ENCODE measurements around the gene LYPLAL1. TPM values are rescaled to one million over a fixed set of nuclear protein-coding genes. Genes with fewer than 3 reads are reported as not detected.

The LYPLAL1 gene
- polyA plus RNA-seq, 6 donors from 2014 or later = 59.0 to 101 (median 67.6) TPM

DNA sequence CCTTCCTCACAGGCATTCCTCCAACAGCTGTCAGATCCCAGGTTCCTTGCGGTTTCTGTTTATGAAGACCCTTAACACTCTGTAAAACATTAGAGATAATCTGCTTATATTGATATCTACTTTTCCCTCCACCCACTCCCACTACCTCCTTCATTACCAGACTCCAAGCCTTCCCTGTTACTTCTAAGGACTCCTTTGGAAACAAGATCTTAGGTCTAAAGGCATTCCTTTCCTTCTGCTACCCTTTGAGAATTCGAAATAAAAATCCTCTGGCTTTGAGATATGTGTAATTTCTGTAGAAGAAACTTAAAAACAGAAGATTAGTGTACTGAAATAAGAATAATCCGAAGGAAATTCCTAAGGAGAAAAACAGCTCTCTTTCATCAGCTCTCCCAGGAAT, 23.7 kb upstream of the LYPLAL1 start:
- Mint-ChIP-seq H3K9me3 (no peaks in the 10 kb centered on the region), H3K27me3 (peaks cover 5 to 12% (median 6%) of the 10 kb centered on the region in 3 donors), H3K36me3 (peaks cover 0 to 7% of the 10 kb centered on the region in 2 donors), H3K4me3 (no peak overlapping the region), H3K27ac (no peak overlapping the region), H3K4me1 (peaks cover 0 to 4% (median 4%) of the 10 kb centered on the region in 3 donors)
- ATAC-seq (ENCODE audit: low read depth in 2 of 2) (no peak), DNase-seq (no peak)

GRCh38 chr1:219150913-219151312, 22.8 kb upstream of the LYPLAL1 start:
- no peak overlapping the region for H3K4me3 Mint-ChIP-seq

GRCh38 chr1:219151467-219151866, 22.2 kb upstream of the LYPLAL1 start:
- no peak overlapping the region for H3K27ac Mint-ChIP-seq
- no peaks in the 10 kb centered on the region for H3K9me3 Mint-ChIP-seq
- H3K27me3 Mint-ChIP-seq = peaks cover 6 to 10% (median 8%) of the 10 kb centered on the region in 3 donors
- no peak for DNase-seq
- peaks cover 0 to 12% of the 10 kb centered on the region in 2 donors for H3K36me3 Mint-ChIP-seq
- no peak overlapping the region for H3K4me3 Mint-ChIP-seq
- no peak for ATAC-seq (ENCODE audit: low read depth in 2 of 2)
- H3K4me1 Mint-ChIP-seq = no peaks in the 10 kb centered on the region

More at GRCh38 chr1:219150913-219151312, 22.8 kb upstream of the LYPLAL1 start:
- Mint-ChIP-seq H3K4me1 (no peaks in the 10 kb centered on the region), H3K36me3 (peaks cover 0 to 12% of the 10 kb centered on the region in 2 donors), H3K27me3 (peaks cover 6 to 12% (median 10%) of the 10 kb centered on the region in 3 donors), H3K9me3 (no peaks in the 10 kb centered on the region), H3K27ac (no peak overlapping the region)
- DNase-seq = no peak
- ATAC-seq (ENCODE audit: low read depth in 2 of 2) = no peak

- no peaks in the 10 kb centered on the region for H3K9me3 Mint-ChIP-seq
- peaks cover 6 to 10% (median 8%) of the 10 kb centered on the region in 3 donors for H3K27me3 Mint-ChIP-seq
- H3K27ac Mint-ChIP-seq = peak overlapping the region in 1 of 6 donors; percentile 40
- DNase-seq (no peak), ATAC-seq (ENCODE audit: low read depth in 2 of 2) (no peak)
- H3K4me3 Mint-ChIP-seq = no peak overlapping the region
- no peaks in the 10 kb centered on the region for H3K4me1 Mint-ChIP-seq
- peaks cover 0 to 12% of the 10 kb centered on the region in 2 donors for H3K36me3 Mint-ChIP-seq
These were observed 20.9 kb upstream of the LYPLAL1 start for GRCh38 chr1:219152751-219153150.

- peaks cover 0 to 12% of the 10 kb centered on the region in 2 donors for H3K36me3 Mint-ChIP-seq
- no peaks in the 10 kb centered on the region for H3K4me1 Mint-ChIP-seq
- DNase-seq (no peak), ATAC-seq (ENCODE audit: low read depth in 2 of 2) (no peak)
- no peak overlapping the region for H3K27ac Mint-ChIP-seq
- no peaks in the 10 kb centered on the region for H3K9me3 Mint-ChIP-seq
- H3K4me3 Mint-ChIP-seq = no peak overlapping the region
- peaks cover 6 to 10% (median 8%) of the 10 kb centered on the region in 3 donors for H3K27me3 Mint-ChIP-seq
These were observed 20.0 kb upstream of the LYPLAL1 start for GRCh38 chr1:219153723-219154122.

DNA sequence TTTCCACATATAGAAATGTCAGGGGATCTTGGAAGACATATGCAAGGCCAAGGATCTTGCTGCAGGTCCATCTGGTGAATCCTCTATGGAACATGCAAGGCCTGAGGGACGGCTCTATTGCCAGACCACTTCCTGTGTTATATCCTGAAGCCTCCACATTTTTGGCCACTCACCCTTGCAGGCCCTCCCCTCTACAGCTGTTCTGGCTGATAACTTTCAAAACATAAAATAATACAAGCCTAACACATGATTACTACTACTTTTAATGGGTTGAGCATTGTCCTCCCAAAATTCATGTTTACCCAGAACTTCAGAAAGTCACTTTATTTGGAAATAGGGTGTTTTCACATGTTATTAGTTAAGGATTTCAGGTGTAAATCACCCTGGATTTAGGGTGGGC, 18.5 kb upstream of the LYPLAL1 start:
- H3K9me3 Mint-ChIP-seq = no peaks in the 10 kb centered on the region
- H3K4me1 Mint-ChIP-seq = no peaks in the 10 kb centered on the region
- no peak for DNase-seq
- H3K36me3 Mint-ChIP-seq = peaks cover 0 to 12% of the 10 kb centered on the region in 2 donors
- H3K27me3 Mint-ChIP-seq = peaks cover 6 to 13% (median 10%) of the 10 kb centered on the region in 3 donors
- H3K4me3 Mint-ChIP-seq = no peak overlapping the region
- ATAC-seq (ENCODE audit: low read depth in 2 of 2) = no peak
- H3K27ac Mint-ChIP-seq = peak overlapping the region in 1 of 6 donors; percentile 45

DNA sequence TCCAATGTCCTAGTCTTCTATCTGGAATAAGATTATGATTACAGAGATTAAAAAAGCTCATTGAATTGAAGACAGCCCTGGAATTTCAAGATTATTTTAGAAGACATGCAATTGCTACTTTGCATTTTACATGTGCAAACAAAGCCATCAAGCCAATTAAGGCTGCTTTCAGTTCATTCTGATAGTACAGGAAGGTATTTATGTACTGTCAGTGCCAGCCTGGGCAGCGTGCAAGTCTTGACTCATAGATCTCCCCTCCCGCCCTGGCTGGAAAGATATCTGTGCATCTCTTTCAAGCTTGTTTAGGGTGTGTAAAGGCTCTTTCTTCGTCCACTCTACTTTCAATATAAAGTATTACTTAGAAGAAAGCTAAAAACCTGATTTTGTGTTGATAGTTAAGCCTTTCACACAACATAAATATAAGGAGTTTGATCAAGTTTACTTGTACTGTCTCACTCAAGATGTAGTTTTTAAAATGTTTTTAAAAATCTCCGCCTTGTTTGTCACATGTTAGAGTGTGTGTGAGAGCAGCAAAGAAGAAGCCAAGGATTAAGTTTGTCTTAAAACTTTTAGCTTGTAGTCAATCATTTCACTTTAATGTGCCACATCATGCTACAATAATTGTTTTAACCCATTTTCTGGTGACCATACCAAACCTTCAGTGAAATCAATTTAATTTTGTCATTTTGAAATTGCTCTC, 13.6 kb upstream of the LYPLAL1 start:
- Mint-ChIP-seq H3K27me3 (peaks cover 0 to 9% (median 5%) of the 10 kb centered on the region in 3 donors), H3K27ac (no peak overlapping the region), H3K4me1 (no peaks in the 10 kb centered on the region), H3K36me3 (peaks cover 0 to 5% of the 10 kb centered on the region in 2 donors), H3K4me3 (no peak overlapping the region), H3K9me3 (no peaks in the 10 kb centered on the region)
- DNase-seq (no peak), ATAC-seq (ENCODE audit: low read depth in 2 of 2) (no peak)

GRCh38 chr1:219160967-219161366, 12.7 kb upstream of the LYPLAL1 start:
- Mint-ChIP-seq H3K9me3 (no peaks in the 10 kb centered on the region), H3K4me3 (no peak overlapping the region), H3K4me1 (peaks cover 0 to 4% (median 0%) of the 10 kb centered on the region in 3 donors), H3K27ac (no peak overlapping the region), H3K36me3 (no peaks in the 10 kb centered on the region), H3K27me3 (peaks cover 0 to 9% (median 6%) of the 10 kb centered on the region in 3 donors)
- DNase-seq (no peak), ATAC-seq (ENCODE audit: low read depth in 2 of 2) (no peak)

DNA sequence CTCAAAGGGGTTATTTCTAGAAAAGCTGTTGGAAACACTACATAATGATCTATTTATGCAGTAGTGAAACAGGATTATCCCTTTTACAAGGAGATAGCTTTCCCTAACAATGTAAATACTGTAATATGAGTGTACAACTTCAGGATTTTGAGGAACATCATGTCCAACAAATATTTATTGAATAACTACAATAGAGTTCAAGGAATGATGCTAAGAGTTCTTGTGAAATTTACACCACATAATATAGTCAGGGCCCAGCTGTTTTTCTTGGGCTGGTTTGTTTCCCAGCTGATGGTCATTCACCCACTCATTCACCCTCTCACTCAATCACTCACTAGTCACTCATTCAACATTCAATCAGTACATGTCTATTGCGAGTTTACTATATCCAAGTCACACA, 12.3 kb upstream of the LYPLAL1 start:
- ATAC-seq (ENCODE audit: low read depth in 2 of 2) (no peak), DNase-seq (no peak)
- H3K4me3 Mint-ChIP-seq = no peak overlapping the region
- H3K9me3 Mint-ChIP-seq = no peaks in the 10 kb centered on the region
- no peak overlapping the region for H3K27ac Mint-ChIP-seq
- peaks cover 0 to 4% (median 0%) of the 10 kb centered on the region in 3 donors for H3K4me1 Mint-ChIP-seq
- peaks cover 0 to 9% (median 8%) of the 10 kb centered on the region in 3 donors for H3K27me3 Mint-ChIP-seq
- H3K36me3 Mint-ChIP-seq = no peaks in the 10 kb centered on the region

DNA sequence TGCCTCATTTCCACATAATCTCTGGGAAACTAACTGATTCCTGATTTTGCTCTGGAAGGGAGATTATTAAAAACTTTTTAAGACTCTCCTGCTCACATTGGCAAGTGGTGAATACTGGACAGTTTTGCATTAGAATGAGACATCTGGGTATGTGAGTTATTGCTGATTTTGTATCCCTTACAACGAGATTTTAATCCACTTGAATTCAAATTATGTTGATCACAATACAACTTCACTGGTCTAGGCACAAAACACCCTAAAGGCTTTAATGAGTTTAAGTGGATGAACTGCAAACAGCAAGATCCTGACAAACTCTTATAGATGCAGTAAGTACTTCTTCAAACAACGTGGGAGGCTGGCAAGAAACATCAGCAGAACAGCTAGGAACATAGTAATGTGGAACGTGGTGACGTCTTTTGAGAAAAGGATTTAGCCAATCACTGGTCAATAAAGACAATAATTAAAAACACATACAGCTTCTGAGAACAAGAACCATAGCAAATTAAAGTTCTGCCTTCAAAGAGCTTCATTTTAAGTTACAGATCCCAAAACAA, 10.2 kb upstream of the LYPLAL1 start:
- DNase-seq (no peak), ATAC-seq (ENCODE audit: low read depth in 2 of 2) (no peak)
- peaks cover 0 to 4% (median 0%) of the 10 kb centered on the region in 3 donors for H3K4me1 Mint-ChIP-seq
- no peak overlapping the region for H3K27ac Mint-ChIP-seq
- peaks cover 5 to 9% (median 8%) of the 10 kb centered on the region in 3 donors for H3K27me3 Mint-ChIP-seq
- H3K9me3 Mint-ChIP-seq = no peaks in the 10 kb centered on the region
- H3K4me3 Mint-ChIP-seq = no peak overlapping the region
- no peaks in the 10 kb centered on the region for H3K36me3 Mint-ChIP-seq

DNA sequence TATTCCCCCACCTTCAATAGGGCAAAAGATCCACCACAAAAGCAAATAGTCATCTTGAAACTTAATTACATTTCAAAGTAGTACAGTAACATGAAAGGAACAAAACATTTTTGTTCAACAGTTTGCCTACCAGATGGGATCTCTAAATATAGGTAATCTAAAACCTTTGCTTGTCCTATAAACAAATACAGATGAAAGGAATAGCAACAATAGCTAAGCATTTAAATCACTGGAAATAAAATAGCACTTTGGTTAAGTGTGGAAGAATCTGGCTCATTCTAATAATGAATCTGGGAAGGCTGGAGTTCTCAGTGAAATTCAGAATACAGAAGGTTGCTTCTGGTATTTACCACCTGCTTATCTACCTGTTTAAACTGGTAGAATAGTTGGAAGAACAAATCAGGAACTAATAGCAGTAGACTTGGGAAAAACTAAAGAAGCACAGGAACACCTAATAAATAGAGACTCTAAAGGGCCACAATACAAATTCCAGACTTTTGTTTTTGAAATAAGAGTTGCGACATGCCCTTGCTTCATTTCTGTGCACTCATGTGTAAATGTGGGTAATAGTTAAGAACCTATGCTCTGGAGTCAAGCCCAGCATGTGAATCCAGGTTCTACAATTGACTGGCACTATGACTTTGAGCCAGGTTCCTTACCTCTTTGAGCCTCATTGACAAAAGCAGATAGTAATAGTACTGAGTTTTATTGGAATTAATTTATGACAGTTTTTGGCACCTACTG, 2.3 kb upstream of the LYPLAL1 start:
- peaks cover 0 to 5% (median 0%) of the 10 kb centered on the region in 3 donors for H3K27me3 Mint-ChIP-seq
- no peak for DNase-seq
- H3K4me3 Mint-ChIP-seq = peak overlapping the region in 1 of 8 donors; percentile 48
- peaks cover 8 to 9% of the 10 kb centered on the region in 2 donors for H3K36me3 Mint-ChIP-seq
- H3K27ac Mint-ChIP-seq = no peak overlapping the region
- peaks cover 27 to 34% (median 30%) of the 10 kb centered on the region in 3 donors for H3K4me1 Mint-ChIP-seq
- no peak for ATAC-seq (ENCODE audit: low read depth in 2 of 2)
- no peaks in the 10 kb centered on the region for H3K9me3 Mint-ChIP-seq

GRCh38 chr1:219172821-219173220, 857 bp upstream of the LYPLAL1 start:
- DNase-seq (no peak), ATAC-seq (ENCODE audit: low read depth in 2 of 2) (no peak)
- Mint-ChIP-seq H3K4me3 (peak overlapping the region in 7 of 8 donors; percentile 22 to 99 (median 96)), H3K4me1 (peaks cover 40 to 49% (median 43%) of the 10 kb centered on the region in 3 donors), H3K27ac (peak overlapping the region in 4 of 6 donors; percentile 97 to 99 (median 98)), H3K27me3 (no peaks in the 10 kb centered on the region), H3K9me3 (no peaks in the 10 kb centered on the region), H3K36me3 (peaks cover 9 to 13% of the 10 kb centered on the region in 2 donors)

- Mint-ChIP-seq H3K36me3 (peaks cover 9 to 13% of the 10 kb centered on the region in 2 donors), H3K4me1 (peaks cover 43 to 53% (median 46%) of the 10 kb centered on the region in 3 donors), H3K27me3 (no peaks in the 10 kb centered on the region), H3K9me3 (no peaks in the 10 kb centered on the region), H3K27ac (peak overlapping the region; percentile 97 to 99 (median 98)), H3K4me3 (peak overlapping the region; percentile 91 to 99 (median 96))
- ATAC-seq (ENCODE audit: low read depth in 2 of 2) = no peak
- no peak for DNase-seq
These were observed 282 bp upstream of the LYPLAL1 start for GRCh38 chr1:219173434-219173757.
